NCI-H82 treated with DMSO at 0.1 percent for 48 hours (cell line): ENCODE data around the gene IER3.

ENCODE experiments used
- DNase-seq: peaks from one replicate; lab custom pipeline; 2025; ENCODE audit not compliant: unreplicated experiment; lab: John Stamatoyannopoulos, UW

The IER3 gene

GRCh38 chr6:30709101-30709868, 35.1 kb downstream of the IER3 start:
- no peak for DNase-seq

- no peak for DNase-seq
Measured at GRCh38 chr6:30707281-30707850, 37.0 kb downstream of the IER3 start.

GRCh38 chr6:30705620-30706019, 38.7 kb downstream of the IER3 start:
- DNase-seq: no peak

DNA sequence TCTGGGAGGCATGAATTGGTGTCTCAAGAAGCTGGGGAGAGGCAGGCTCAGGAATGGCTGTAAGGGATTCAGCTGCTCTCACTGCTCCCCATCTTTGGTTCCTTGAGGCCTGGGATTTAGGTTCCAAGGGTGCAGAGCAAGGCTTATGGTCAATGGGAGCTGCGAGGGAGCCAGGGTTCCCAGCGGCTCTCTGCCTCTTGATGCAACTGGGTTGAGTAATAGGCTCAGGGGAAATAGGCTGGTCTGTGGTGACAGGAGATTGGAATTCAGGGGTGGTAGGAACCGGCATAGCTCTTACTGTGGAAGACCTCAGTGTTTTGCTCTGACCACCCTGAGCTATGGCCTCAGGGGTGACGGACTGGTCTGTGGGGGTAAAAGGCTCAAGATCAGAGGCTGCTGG, 40.5 kb downstream of the IER3 start:
- no peak for DNase-seq

DNA sequence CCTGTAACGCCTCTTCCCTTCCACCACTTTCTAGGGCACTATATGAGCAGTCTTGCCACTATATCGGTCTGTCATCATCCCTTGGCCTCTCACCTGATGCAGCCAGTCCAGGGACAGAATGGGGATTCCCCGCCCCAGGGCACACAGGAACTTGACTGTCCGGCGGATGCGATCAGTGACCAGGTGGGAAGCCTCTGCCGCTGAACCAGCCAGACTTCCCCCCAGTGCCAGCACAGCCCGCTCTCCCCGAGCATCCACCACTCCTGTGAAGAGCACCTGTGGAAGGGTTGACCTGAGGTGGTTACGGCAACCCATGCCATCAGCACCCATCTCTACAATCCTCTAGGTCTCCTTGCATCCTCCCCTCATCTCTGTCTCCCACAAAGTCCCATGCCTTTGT, 41.3 kb downstream of the IER3 start:
- DNase-seq: no peak

DNA sequence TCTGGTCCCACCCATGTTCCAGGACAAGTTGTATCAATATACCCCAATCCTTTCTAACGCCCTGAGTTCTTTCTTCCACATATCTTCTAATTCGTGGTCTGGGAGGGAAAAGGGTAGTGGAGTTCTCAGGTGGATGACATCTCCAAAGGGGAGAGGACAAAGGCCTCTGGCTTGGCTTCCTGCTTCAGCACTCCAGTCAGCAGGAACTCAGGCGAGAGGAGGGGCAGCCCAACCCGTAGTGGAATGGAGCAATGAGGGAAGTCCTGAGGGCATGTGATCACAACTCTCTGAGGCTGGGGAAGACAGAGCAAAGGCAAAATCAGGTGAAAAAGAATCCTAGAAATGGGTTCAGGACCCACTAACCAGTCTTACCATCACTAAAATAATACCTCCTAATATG, 44.0 kb downstream of the IER3 start:
- no peak for DNase-seq

- DNase-seq: no peak
Measured at GRCh38 chr6:30696432-30696831, 47.9 kb downstream of the IER3 start.
